NOMO-1 treated with dmso at 0.1 percent for 144 hours (cell line): Measurements from ENCODE around the gene GNA12.
A peak's percentile ranks its signal among the peaks of the same experiment; 100 is the strongest.

ENCODE experiments used
- DNase-seq: peaks from one replicate; lab custom pipeline; 2025; ENCODE audit not compliant: unreplicated experiment; lab: John Stamatoyannopoulos, UW

Gene GNA12

GRCh38 chr7:2844153-2845033, at the start of gene GNA12:
Gene GNA12, minus strand, starts transcription at chr7:2844308. Its CDS starts 147 bp downstream, at chr7:2844161.
- DNase-seq: peak; percentile 97

GRCh38 chr7:2893411-2893861, 49.3 kb upstream of the GNA12 start:
- DNase-seq: no peak

- no peak for DNase-seq
Observed at GRCh38 chr7:2892549-2892948, 48.4 kb upstream of the GNA12 start.

DNA sequence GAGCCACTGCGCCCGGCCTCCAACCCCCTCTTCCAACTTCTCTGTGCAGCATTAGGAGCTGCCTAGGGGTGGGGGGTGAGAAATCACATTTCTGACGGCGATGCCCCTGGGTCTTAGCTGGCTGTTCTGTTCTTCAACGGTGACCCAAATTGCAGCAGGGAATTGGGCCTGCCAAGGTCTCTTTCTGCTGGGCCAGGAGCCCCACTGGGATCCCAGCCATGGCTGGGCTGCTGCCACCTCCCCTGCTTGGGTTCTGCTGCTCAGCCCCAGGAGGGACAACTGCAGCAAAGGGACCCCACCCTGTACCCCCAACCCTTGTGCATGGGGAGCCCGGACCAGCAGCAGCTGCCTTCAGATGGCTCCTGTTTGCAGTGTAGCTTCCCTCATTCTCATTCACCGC, 43.7 kb upstream of the GNA12 start:
- DNase-seq: no peak

GRCh38 chr7:2886900-2887299, 42.8 kb upstream of the GNA12 start:
- peak; percentile 47 for DNase-seq

- no peak for DNase-seq
Observed at GRCh38 chr7:2886391-2886790, 42.3 kb upstream of the GNA12 start.

GRCh38 chr7:2884161-2884560, 40.1 kb upstream of the GNA12 start:
- DNase-seq: no peak

DNA sequence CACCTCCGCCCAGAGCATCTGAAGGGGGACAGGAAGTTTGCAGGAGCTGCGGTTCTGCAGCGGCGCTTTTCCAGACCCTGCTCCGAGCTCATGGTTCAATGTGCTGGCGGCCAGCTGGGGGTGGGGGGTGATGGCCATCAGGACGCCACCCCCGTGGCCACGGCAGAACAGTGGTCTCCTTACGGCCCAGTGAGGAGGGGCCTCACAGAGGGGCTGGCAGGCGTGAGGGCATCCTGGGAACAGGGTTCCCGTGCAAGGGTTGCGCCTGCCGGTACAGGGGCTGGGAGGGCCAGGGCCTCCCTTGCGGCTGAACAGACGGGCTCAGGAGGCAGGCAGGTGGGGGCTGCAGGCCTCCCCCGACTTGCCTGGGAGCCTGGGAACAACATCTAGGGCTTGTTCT, 39.0 kb upstream of the GNA12 start:
- DNase-seq: no peak

DNA sequence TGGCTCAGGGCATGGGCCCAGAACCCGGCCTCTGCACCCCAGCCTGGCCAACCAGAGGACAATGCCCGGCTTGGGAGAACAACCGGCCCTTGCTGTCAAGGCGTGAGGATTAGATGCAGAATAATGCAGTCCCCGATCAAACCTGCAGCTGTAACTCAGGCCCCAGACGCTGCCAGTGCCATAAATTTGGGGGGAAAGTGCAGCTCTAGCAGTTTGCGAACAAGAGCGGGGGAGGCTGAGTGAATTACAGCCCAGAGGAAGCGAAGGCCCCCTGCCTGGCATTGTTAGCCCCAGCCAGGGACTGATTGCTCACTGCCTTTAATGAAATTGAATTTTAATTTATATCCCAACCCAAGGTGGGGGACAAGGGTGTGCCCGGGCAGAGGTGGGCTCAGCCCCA, 38.0 kb upstream of the GNA12 start:
- DNase-seq: no peak

GRCh38 chr7:2880874-2881533, 36.9 kb upstream of the GNA12 start:
- no peak for DNase-seq

DNA sequence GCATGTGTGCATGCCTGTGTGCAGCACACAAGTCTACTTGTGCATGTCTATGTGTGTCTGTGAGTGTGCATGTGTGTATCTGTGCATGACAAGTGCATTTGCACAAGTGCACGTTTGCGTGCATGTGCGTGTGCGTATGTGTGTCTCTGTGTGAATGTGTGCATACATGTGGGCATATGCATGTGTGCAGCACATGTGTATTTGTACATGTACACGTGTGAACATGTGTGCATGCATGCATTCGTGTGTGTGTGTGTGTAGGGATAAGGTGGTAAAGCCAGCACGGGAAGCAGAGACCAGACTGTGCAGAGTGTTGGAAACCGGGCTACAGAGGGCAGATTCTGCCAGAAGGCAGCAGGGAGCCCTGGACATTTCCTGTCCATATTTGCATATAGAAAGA, 35.9 kb upstream of the GNA12 start:
- no peak for DNase-seq

- DNase-seq: no peak
Observed at GRCh38 chr7:2879354-2879753, 35.2 kb upstream of the GNA12 start.

DNA sequence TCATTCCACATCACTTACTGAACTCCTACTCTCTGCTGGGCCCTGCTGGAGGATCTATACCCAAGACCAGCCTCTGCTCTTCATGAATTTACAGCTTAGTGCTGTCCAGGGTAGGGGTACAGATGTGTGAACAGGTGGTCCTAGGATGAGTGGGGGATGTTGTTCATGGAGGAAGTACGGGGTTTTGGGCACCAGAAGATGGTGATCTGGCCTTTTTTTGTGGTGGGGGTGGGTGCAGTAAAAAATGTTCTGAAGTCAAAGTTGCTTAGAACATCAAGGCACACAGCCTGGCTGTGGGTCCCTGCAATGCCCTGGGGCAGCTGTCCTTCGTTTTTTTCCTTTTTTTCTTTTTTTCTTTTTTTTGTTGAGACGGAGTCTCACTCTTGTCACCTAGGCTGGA, 34.2 kb upstream of the GNA12 start:
- DNase-seq: no peak

DNA sequence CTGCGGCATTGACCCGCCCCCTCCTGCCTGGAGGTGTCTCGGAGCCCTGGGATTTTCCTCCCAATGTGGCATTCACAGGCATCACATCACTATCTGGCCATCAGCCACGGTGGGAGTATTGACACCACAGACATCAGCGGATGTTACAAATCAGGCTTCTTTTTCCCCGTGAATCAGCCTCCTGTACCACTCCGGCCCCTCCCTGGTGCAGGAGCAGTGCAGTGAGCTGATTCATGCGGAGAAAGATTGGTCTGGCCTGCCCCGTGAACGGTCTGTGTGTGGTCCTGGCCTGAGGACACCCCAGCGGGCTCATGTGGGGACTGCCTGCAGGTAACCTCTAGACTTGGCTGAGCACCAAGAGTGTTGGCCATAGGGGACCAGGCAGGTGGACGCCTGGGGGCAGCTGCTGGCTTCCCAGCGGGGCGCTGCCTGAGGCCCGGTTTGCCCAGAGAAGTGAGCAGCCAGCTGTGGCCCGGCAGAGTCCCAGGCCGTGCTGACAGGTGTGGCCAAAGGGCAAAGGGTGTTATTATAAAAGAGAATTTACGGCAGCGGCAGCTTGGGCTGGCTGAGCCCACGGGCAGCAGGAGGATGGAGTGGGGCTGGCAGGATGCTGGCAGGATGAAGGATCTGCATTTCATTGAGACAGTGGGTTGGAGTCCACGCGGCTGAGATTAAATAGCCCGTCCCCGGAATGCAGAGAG, 32.1 kb upstream of the GNA12 start:
- DNase-seq: no peak

DNA sequence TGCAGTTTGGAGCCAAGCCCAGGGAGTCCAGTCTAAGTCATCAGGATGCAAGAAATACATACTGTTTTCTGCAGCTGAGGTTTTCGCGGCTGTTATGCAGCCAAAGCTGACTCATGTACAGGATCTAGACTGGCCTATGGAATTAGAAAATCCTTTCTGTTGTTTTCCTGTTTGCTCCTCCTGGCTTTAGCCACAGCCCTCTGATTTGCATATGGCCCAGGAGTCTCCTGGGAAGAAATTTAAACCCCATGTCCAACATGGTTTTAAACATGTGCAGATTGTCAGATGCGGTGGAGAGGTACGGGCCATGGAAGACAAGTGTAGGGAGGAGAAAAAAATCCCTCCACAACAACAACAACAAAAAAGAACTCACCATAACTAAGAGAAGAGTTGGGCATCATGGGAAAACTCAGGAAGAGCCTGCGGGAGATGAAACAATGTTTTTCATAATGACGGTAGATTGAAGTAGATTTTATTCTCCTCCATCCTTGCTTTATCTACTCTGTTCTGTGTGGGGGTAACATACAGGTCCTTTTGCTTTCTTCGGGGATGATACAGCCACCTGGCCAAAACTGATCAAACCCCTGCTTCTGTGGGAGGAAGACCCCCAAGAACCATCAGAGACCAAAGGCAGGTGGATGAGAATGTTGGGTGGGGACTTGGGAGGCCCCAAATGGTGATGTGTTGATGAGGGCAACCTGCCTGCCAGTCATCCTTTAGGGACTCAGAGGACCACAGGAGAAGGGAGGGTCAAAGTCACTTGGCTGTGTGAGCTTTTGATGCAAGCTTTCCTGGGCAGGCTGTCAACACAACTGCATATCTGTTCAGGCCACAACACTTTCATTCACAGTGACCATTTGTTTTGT, 29.8 kb upstream of the GNA12 start:
- no peak for DNase-seq

- no peak for DNase-seq
Observed at GRCh38 chr7:2873146-2873545, 29.0 kb upstream of the GNA12 start.

- DNase-seq: no peak
Observed at GRCh38 chr7:2872296-2872874, 28.3 kb upstream of the GNA12 start.

DNA sequence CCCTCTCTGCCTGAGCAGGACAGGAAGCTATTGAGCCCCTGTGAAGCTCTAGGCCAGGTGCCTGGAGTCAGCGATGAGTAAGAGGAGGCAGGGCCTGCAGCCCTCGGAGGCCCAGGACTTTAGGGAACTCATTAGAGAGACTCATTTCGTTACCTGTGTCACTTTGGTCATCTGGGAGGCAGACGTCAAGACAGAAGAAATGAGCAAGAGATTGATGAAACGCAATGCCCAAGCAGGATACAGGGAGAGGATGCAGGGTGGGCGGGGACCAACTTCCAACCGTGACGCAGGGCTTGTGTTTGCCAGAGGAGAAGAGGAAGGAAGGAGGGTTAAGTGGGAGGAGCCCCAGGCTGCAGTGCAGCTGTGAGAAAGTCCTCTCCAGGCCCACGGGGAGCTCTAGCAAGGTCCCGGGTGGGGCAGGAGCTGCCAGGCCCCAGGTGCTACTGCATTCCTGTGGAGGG, 26.4 kb upstream of the GNA12 start:
- DNase-seq: no peak

GRCh38 chr7:2869981-2870380, 25.9 kb upstream of the GNA12 start:
- no peak for DNase-seq

DNA sequence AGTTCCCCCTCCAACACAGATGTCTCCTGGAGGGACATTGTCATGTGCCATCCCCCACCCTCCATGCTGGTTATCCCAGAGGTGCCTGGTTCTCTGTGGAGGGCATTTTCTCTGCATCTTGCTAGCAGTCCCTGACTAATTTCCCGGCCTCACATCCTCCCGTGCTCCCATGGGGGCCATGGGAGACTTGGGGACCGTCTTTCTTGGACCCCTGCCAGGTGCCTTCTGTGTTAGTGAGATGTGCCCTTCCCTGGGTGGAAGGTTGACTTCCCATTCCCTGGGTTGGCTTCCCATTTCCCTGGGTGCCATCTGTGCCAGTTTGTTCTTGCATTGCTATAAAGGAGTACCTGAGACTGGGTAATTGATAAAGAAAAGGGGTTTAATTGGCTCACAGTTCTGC, 22.5 kb upstream of the GNA12 start:
- DNase-seq: no peak
